Esophagus squamous epithelium (tissue), 4 donors: Measurements from ENCODE around the gene SLC18A2.

ENCODE experiments used
- POLR2A ChIP-seq, 4 donors: fragments of 450-650 bp; IDR thresholded peaks; one replicate each; pipeline ENCODE4 v1.6.1; 2017; ENCODE audit warnings: antibody characterized with exemption in 4 of 4, mild to moderate bottlenecking in 4 of 4, moderate library complexity in 3 of 4
- TF ChIP-seq, protein P1 (sequence below), 6 experiments: fragments of 450-650 bp in 4 of 6; fragments of 200-600 bp in 2 of 6; sonication (generic) in 2 of 6; IDR thresholded peaks; one replicate each; pipeline ENCODE4 v1.5.1; 2016 to 2019; ENCODE audit warnings: antibody characterized with exemption in 6 of 6, mild to moderate bottlenecking in 4 of 6, moderate library complexity in 4 of 6

DNA sequence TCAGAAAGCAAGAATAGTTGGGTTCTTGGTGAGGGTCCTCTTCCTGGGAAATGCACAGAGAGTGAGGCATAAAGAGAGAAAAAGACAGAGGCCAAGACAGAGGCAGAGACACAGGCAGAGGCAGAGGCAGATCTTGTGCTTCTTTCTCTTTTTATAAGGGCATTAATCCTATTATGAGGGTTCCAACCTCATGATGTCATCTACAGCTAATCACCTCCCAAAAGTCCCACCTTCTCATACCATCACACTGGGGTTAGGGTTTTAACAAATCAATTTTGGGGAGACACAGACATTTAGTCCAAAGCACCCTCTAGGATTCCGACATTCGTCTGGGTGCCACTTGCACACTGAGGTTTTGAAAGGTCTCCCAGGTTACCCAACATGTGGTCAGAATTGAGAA is 25.8 kb upstream of the SLC18A2 start:
- TF ChIP-seq, protein P1, sequence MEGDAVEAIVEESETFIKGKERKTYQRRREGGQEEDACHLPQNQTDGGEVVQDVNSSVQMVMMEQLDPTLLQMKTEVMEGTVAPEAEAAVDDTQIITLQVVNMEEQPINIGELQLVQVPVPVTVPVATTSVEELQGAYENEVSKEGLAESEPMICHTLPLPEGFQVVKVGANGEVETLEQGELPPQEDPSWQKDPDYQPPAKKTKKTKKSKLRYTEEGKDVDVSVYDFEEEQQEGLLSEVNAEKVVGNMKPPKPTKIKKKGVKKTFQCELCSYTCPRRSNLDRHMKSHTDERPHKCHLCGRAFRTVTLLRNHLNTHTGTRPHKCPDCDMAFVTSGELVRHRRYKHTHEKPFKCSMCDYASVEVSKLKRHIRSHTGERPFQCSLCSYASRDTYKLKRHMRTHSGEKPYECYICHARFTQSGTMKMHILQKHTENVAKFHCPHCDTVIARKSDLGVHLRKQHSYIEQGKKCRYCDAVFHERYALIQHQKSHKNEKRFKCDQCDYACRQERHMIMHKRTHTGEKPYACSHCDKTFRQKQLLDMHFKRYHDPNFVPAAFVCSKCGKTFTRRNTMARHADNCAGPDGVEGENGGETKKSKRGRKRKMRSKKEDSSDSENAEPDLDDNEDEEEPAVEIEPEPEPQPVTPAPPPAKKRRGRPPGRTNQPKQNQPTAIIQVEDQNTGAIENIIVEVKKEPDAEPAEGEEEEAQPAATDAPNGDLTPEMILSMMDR (IDR thresholded peaks at IDR 0.05), result no peak
- no peak for TF ChIP-seq POLR2A (IDR thresholded peaks at IDR 0.05)
